Coronary artery (tissue), 2 donors: Measurements from ENCODE around the gene HCFC2.
"Not testable (repeated sequence)": the region's sequence is repeated elsewhere in the genome, so short reads cannot be mapped to it uniquely, and the experiment has no call there.

Source experiments
- DNase-seq: peaks from one replicate; pipeline ENCODE4 v3.0.0-alpha.2; 2017; ENCODE audit warnings: low spot score
- H3K27ac ChIP-seq, 2 donors: fragments of 200-600 bp; sonication (generic); one replicate each; pipeline ENCODE4 v1.5.1; 2016 to 2019
- H3K4me3 ChIP-seq: fragments of 200-600 bp; sonication (generic); 2 replicates; pipeline ENCODE4 v1.5.1; 2016; ENCODE audit warnings: mild to moderate bottlenecking, moderate library complexity
- TF ChIP-seq, protein P1 (sequence below): fragments of 200-600 bp; sonication (generic); IDR thresholded peaks from one replicate; pipeline ENCODE4 v1.5.1; 2019; ENCODE audit warnings: antibody characterized with exemption

HCFC2 gene

GRCh38 chr12:104064031-104064841 lies at the start of gene HCFC2:
Gene HCFC2, plus strand, starts transcription at chr12:104064531. Its CDS starts 30 bp downstream, at chr12:104064561.
- DNase-seq: peak; percentile 94
- TF ChIP-seq, protein P1, sequence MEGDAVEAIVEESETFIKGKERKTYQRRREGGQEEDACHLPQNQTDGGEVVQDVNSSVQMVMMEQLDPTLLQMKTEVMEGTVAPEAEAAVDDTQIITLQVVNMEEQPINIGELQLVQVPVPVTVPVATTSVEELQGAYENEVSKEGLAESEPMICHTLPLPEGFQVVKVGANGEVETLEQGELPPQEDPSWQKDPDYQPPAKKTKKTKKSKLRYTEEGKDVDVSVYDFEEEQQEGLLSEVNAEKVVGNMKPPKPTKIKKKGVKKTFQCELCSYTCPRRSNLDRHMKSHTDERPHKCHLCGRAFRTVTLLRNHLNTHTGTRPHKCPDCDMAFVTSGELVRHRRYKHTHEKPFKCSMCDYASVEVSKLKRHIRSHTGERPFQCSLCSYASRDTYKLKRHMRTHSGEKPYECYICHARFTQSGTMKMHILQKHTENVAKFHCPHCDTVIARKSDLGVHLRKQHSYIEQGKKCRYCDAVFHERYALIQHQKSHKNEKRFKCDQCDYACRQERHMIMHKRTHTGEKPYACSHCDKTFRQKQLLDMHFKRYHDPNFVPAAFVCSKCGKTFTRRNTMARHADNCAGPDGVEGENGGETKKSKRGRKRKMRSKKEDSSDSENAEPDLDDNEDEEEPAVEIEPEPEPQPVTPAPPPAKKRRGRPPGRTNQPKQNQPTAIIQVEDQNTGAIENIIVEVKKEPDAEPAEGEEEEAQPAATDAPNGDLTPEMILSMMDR: no peak
- H3K27ac ChIP-seq: peak within 1 kb of the TSS; percentile 89 to 92
- peak within 1 kb of the TSS; percentile 95 for H3K4me3 ChIP-seq

DNA sequence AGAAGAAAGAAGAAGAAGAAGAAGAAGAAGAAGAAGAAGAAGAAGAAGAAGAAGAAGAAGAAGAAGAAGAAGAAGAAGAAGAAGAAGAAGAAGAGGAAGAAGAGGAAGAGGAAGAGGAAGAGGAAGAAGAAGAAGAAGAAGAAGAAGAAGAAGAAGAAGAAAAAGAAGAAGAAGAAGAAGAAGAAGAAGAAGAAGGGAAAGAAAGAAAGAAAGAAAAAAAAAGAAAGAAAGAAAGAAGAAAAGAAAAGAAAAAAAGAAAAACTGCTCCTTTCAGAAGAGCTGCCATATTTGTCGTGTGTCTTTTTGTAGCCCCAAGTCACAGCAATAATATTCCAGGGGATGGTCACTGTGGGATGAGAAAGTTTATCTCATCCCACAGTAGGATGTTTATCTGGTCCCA lies 42.5 kb upstream of the HCFC2 start:
- DNase-seq, H3K27ac ChIP-seq, H3K4me3 ChIP-seq: not testable (repeated sequence)

DNA sequence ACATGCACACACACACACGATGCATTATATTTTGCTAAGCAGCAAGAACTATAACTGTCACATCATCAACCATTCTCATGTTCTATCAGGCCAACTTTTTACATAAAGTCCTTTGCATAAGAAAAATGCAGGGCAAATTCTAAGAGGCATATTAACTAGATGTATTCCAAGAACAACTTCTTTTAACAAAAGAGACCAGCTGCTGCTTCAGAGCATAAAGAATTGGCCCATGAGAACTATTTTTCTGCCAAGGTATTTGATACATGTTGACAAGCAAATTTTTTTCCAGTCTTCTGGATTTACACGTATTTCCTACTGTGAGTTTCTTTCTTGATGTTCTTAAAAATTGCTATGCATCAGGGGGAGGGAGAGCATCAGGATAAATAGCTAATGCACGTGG lies 41.5 kb upstream of the HCFC2 start:
- TF ChIP-seq, protein P1: no peak
- H3K4me3 ChIP-seq: no peak overlapping the region
- DNase-seq: no peak
- no peak overlapping the region for H3K27ac ChIP-seq

DNA sequence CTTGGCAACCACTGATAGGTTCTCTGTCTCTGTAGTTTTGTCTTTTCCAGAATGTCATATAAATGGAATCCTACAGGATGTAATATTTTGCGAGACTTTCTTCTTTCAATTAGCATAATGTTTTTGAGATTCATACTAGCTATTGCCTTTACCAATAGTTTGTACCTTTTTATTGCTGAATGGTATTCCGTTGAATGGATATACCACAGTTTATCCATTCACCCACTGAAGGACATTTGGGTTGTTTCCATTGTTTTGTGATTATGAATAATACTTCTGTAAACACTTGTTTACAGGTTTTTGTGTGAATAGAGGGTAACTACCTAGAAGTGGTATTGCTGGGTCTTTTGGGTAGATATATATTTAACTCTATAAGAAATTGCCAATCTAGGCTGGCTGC lies 40.6 kb upstream of the HCFC2 start:
- TF ChIP-seq, protein P1: no peak
- no peak for DNase-seq
- Histone ChIP-seq H3K27ac (no peak overlapping the region), H3K4me3 (no peak overlapping the region)

DNA sequence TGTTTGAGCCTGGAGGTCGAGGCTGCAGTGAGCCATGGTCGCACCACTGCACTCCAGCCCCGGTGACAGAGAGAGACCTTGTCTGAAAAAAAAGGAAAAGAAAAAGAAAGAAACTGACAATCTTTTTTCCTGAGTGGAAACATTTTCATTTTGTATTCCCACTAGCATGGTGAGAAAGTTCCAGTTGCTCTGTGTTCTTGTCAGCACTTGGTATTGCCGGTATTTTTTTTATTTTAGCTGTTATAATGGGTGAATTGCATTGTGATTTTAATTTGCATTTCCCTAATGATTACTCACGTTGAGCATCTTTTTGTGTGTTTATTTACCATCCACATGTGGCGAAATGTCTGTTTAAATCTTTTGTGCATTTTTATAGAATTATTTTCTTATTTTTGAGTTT lies 40.0 kb upstream of the HCFC2 start:
- DNase-seq: no peak
- H3K4me3 ChIP-seq: no peak overlapping the region
- TF ChIP-seq, protein P1: no peak
- H3K27ac ChIP-seq: no peak overlapping the region

- TF ChIP-seq, protein P1: no peak
- Histone ChIP-seq H3K4me3 (no peak overlapping the region), H3K27ac (no peak overlapping the region)
- no peak for DNase-seq
Measured at GRCh38 chr12:104025771-104026170, 38.6 kb upstream of the HCFC2 start.

DNA sequence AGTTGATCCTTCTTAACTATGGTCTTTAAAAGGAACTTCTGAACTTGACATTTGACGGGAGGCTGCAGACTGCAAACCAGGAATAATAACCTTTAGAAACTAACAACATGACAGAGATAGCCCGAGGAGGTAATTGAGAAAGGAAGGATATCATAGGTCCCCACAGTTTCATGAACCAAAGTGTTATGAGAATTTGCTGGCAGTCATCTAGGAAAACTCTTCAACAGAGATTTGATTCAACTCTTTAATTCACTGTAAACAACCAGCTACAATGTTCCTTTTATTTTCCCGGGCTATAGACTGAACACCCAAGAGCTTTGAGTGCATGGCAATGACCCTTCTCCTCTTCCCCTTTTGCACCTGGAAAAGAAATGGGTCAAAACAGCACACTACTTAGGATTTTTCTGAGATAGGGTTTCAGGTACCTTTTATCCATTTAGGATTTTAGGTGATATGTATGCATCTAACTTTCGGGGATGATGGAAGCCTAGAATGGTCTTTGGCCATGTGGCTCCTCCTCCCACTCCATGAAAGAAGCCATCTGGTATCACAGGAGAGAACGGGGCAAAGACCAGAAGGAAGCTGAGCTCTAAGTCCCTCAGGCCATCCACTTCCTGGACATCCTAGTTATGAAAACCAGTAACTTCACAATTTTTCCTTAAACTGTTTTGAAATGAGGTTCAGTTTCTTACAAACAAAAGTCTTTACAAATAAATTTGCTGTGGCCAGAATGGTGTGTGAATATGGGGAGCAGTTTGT lies 37.3 kb upstream of the HCFC2 start:
- no peak overlapping the region for H3K27ac ChIP-seq
- no peak overlapping the region for H3K4me3 ChIP-seq
- DNase-seq: no peak
- TF ChIP-seq, protein P1: no peak

DNA sequence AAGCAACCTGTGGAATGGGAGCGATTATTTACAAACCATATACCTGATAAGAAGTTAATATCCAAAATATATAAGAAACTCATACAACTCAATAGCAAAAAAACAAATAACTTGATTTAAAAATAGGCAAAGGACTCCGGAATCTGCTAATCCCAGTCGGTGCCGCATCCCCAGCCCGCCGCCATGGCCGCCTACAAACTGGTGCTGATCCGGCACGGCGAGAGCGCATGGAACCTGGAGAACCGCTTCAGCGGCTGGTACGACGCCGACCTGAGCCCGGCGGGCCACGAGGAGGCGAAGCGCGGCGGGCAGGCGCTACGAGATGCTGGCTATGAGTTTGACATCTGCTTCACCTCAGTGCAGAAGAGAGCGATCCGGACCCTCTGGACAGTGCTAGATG lies 33.7 kb upstream of the HCFC2 start:
- not testable (repeated sequence) for DNase-seq, H3K27ac ChIP-seq, H3K4me3 ChIP-seq

DNA sequence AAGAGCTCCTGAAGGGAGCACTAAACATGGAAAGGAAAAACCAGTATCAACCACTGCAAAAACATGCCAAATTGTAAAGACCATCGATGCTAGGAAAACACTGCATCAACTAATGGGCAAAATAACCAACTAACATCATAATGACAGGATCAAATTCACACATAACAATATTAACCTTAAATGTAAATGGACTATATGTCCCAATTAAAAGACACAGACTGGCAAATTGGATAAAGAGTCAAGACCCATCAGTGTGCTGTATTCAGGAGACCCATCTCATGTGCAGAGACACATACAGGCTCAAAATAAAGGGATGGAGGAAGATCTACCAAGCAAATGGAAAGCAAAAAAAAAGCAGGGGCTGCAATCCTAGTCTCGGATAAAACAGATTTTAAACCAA lies 28.2 kb upstream of the HCFC2 start:
- H3K4me3 ChIP-seq, H3K27ac ChIP-seq, DNase-seq: not testable (repeated sequence)

DNA sequence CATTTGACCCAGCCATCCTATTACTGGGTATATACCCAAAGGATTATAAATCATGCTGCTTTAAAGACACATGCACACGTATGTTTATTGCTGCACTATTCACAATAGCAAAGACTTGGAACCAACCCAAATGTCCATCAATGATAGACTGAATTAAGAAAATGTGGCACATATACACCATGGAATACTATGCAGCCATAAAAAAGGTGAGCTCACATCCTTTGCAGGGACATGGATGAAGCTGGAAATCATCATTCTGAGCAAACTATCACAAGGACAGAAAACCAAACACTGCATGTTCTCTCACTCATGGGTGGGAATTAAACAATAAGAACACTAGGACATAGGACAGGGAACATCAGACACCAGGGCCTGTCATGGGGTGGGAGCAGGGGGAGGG lies 24.6 kb upstream of the HCFC2 start:
- not testable (repeated sequence) for H3K27ac ChIP-seq, DNase-seq, H3K4me3 ChIP-seq
